ENCODE data around the gene C1orf226.
"Not testable (repeated sequence)": the region's sequence is repeated elsewhere in the genome, so short reads cannot be mapped to it uniquely, and the experiment has no call there.

Gene C1orf226

DNA sequence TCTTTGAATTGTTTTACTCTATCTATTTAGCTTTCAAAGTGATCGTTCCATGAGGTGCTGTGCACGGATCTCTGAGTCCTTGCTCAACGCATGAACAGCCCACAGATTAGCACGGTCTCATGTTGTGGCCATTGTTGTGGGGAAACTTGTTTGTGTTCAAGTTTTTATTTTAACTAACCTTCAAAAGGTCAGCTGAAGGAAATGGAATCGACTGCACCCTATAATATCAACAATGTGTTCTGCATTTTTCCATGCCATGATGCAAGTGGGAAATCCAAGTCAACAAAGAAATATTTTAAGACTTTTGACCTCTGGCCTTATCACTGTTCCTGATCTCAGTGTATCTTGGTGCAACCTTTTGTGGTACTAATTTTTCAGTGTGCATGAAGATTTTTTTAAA is 24.3 kb downstream of the C1orf226 start:
- DNase-seq (ENCODE audit: low read depth, low spot score): no peak

- no peak for DNase-seq (ENCODE audit: low read depth, low spot score)
These were observed 25.3 kb downstream of the C1orf226 start for GRCh38 chr1:162406811-162407210.

DNA sequence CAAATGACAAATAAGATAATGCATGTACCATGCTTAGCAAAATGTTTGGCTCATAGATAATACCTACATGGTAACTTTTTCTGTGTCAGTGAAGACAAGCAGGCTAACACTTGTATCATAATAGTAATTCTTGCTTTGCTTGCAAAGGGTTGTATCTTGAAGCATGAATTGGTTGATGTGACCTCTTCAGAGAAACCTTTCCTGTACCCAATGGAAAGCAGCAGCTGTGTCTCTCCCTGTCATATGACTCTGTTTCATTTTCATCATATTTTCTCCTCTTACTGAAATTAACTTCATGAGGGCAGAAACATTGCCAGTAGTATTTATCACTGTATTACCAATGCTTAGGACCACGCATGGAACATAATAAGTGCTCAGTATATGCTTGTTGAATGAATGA is 26.0 kb downstream of the C1orf226 start:
- DNase-seq (ENCODE audit: low read depth, low spot score): no peak

DNA sequence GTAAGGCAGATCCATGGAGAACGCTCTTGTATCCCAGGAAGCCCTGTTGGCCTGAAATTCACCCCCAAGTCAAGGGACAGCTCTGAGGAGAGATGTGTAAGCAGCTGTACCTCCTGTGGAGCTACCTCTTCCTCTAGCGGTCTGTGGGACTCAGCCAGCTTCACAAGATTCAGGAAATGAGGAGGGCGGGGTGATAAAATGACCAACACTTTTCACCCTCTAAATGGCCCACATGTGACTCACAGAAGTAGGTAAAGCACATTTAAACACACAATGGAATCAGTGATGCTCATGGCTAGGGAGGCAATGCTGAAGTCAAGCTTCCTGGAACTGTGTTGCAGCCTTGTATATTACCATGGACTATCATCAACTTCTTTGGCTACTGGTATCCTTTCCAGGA is 30.5 kb downstream of the C1orf226 start, which contains the start of gene SH2D1B:
Gene SH2D1B (minus strand): TSS at position 135 of the 400 bp plus-strand sequence. CDS start 120 bp downstream, at position 15.
- DNase-seq (ENCODE audit: low read depth, low spot score): no peak

GRCh38 chr1:162416215-162416614 is 34.7 kb downstream of the C1orf226 start:
- DNase-seq (ENCODE audit: low read depth, low spot score): no peak

- no peak for DNase-seq (ENCODE audit: low read depth, low spot score)
These were observed 35.4 kb downstream of the C1orf226 start for GRCh38 chr1:162416909-162417308.

DNA sequence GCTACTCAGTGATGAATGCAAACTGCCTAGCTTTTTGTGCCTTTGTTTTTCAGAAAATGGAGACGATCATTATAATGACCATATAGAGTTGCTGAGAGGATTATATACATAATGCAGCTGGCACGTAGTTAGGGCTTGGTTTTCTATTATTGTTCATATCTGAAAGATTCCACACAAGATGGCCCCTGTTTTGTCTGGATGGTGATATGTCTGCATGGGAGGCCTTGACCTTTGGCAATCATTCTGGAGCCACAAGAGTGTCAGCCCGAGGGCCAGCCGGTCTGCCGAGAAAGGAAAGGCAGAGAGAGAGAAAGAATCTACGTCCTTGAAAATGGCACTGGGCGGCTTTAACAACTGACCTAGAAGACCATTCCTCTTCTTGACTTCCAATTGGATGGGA is 36.1 kb downstream of the C1orf226 start:
- no peak for DNase-seq (ENCODE audit: low read depth, low spot score)

DNA sequence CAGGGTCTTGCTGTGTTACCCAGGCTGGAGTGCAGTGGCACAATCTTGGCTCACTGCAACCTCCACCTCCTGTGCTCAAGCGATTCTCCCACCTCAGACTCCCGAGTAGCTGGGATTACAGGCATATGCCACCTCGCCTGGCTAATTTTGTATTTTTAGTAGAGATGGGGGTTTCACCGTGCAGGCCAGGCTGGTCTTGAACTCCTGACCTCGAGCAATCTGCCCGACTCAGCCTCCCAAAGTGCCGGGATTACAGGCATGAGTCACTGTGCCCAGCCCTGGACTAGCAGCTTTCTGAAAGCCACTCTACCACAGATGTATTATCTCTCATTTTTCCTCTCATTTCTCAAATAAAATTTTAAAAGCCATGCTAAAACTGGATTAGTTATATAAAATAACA is 37.1 kb downstream of the C1orf226 start:
- not testable (repeated sequence) for DNase-seq (ENCODE audit: low read depth, low spot score)

DNA sequence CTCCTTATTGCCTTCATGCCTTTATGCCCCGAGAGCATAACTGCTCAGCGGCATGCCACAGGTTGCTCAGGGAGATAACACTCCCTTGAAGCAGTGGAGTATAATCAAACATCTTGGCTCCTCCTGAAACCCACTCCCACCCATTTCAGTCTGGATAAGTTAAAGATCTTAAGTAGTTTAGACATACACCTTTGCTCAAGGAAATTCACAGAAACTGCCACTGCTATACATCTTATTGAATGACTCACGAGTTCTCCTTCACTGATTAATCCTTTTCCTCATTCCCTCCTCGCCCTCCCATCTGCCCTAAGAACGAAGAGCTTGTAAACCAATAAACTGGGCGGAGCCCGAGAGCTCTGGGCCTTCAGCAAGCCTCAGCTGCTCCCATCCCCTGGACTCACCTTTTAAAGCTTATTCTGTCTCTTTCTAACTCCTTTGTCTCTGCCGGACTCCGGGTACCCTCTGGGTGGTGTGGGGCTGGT is 38.0 kb downstream of the C1orf226 start:
- not testable (repeated sequence) for DNase-seq (ENCODE audit: low read depth, low spot score)

DNA sequence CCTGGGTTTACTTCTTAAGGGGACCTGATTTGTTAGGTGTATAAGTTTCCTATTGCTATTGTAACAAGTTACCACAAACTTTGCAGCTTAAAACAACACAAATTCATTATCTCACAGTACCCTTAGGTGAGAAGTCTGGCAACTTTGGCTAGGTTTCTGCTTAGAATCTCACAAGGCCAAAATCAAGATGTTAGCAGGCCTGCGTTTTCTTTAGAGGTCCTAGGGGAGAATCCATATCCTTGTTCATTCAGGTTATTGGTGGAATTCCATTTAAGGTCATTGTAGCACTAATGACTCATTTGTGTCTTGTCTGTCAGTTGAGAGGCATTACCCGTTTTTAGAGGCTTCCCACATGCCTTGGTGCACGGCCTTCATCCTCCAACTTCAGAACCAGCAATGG is 38.6 kb downstream of the C1orf226 start:
- DNase-seq (ENCODE audit: low read depth, low spot score): no peak

- DNase-seq (ENCODE audit: low read depth, low spot score): no peak
These were observed 40.0 kb downstream of the C1orf226 start for GRCh38 chr1:162421258-162422164.

DNA sequence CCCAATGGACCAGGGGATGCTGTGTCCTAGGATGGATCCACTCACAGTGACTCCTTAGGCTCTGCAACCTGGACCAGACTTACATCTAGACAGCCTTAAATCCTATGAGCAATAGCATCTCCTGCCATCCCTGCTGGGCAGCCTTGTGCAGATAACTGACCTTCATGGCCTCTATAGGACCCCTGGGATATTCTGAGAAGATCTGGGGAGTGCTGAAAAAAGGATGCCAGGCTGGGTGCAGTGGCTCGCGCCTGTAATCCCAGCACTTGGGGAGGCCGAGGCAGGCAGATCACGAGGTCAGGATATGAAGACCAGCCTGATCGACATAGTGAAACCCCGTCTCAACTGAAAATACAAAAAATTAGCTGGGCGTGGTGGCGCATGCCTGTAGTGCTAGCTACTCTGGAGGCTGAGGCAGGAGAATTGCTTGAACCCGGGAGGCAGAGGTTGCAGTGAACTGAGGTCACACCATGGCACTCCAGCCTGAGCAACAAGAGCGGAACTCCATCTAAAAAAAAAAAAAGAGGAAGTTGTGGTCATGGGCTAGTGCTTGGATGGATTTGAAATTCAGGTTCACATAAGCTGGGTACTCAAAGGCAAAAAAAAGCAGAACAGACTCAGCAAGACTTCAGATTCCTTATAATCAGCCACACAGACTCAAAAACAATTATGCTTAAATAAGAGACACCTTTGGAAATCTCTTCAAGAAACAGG is 41.3 kb downstream of the C1orf226 start:
- DNase-seq (ENCODE audit: low read depth, low spot score): no peak

DNA sequence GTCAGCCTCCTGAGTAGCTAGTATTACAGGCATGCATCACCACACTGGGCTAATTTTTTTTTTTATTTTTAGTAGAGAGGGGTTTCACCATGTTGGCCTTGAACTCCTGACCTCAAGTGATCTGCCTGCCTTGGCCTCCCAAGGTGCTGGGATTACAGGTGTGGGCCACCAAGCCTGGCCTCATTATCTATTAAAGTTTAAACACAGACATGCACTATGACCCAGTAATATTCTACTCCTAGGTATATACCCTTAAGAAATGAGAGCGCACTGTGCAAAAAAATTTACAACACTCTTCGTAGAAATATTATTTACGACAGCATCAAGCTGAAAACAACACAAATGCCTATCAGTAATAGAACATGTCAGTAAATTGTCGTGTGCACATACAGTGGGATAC is 49.1 kb downstream of the C1orf226 start:
- DNase-seq (ENCODE audit: low read depth, low spot score): no peak

GRCh38 chr1:162432977-162433713 is 51.6 kb downstream of the C1orf226 start:
- DNase-seq (ENCODE audit: low read depth, low spot score): not testable (repeated sequence)
